Endothelial cell (in vitro differentiated cells): ENCODE measurements around the gene UTP14A. TPM values are rescaled to one million over a fixed set of nuclear protein-coding genes. Genes with fewer than 3 reads are reported as not detected.

Experiments used
- DNase-seq: peaks from one replicate; pipeline ENCODE4 v3.0.0; 2021; ENCODE audit warnings: low spot score
- H3K27ac Mint-ChIP-seq: one replicate; pipeline ENCODE4 v1.8.0; 2021; ENCODE audit warnings: mixed read lengths, inconsistent platforms; ENCODE audit not compliant: unreplicated experiment
- H3K27me3 Mint-ChIP-seq: one replicate; pipeline ENCODE4 v1.8.0; 2021; ENCODE audit warnings: mild to moderate bottlenecking, moderate library complexity, mixed read lengths, inconsistent platforms; ENCODE audit not compliant: unreplicated experiment
- H3K36me3 Mint-ChIP-seq: one replicate; pipeline ENCODE4 v1.8.0; 2021; ENCODE audit warnings: mild to moderate bottlenecking, low read depth, mixed read lengths, inconsistent platforms; ENCODE audit not compliant: unreplicated experiment
- H3K4me1 Mint-ChIP-seq: one replicate; pipeline ENCODE4 v1.8.0; 2021; ENCODE audit warnings: mild to moderate bottlenecking, mixed read lengths, inconsistent platforms; ENCODE audit not compliant: unreplicated experiment
- H3K4me3 Mint-ChIP-seq: one replicate; pipeline ENCODE4 v1.8.0; 2021; ENCODE audit warnings: mild to moderate bottlenecking, mixed read lengths, inconsistent platforms; ENCODE audit not compliant: unreplicated experiment
- H3K9me3 Mint-ChIP-seq: one replicate; pipeline ENCODE4 v1.8.0; 2021; ENCODE audit warnings: mixed read lengths, inconsistent platforms; ENCODE audit not compliant: unreplicated experiment
- CTCF ChIP-seq: fragments of 200-600 bp; sonication (generic); IDR thresholded peaks from one replicate; pipeline ENCODE4 v1.5.0; 2021; ENCODE audit warnings: antibody characterized with exemption; ENCODE audit not compliant: unreplicated experiment
- total RNA-seq: library from RNA; stranded (reverse); fragmentation: NEBNext Ultra II Directional; extraction: Animal tissue kit (Norgen Biotek cat#: 25700); gene quantifications from one replicate; pipeline ENCODE4 v1.2.1, GENCODE V29; 2021; ENCODE audit not compliant: unreplicated experiment

Gene UTP14A
- total RNA-seq, 1 donor from 2014 or later: 22.1 TPM

DNA sequence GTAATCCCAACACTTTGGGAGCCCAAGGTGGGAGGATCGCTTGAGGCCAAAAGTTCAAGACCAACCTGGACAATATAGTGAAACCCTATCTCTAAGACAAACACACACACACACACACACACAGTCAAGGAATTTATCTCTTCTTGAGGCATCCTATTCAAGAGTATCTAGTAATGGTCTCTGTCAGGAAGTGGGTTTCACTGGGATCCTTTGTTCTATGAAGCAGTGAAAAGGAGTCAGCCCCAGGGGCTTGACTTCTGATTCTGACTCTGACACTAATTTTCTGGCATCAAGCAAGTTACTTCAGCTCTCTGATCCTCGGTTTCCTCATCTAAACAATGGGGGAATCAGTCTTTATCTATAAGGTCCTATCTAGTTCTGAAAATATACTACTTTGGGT, 34.8 kb downstream of the UTP14A start:
- Mint-ChIP-seq H3K36me3 (no peaks in the 10 kb centered on the region), H3K4me3 (no peak overlapping the region), H3K27me3 (no peaks in the 10 kb centered on the region), H3K9me3 (no peaks in the 10 kb centered on the region), H3K4me1 (peaks cover 4% of the 10 kb centered on the region), H3K27ac (no peak overlapping the region)
- TF ChIP-seq CTCF: no peak
- DNase-seq: no peak

DNA sequence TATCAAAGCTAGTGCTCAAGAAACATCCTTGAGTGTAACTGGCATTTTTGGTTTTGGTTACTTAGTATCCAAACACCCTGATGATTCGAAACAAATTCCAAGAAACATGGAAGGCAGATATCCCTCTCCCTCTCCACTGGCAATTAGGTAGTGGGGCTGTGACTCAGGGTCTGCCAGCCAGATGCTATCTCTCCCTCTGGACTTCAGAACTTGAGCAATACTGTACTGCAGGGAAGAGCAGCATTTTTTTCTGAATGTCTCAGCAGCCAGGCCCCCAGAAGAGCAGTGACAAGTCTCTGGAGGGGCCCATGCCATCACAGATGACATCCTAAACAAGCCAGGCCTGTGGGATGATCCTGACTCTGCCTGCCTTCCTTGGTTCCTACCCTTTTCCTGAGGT, 39.2 kb downstream of the UTP14A start:
- TF ChIP-seq CTCF: no peak
- no peak for DNase-seq
- Mint-ChIP-seq H3K9me3 (no peaks in the 10 kb centered on the region), H3K27ac (no peak overlapping the region), H3K4me1 (peaks cover 4% of the 10 kb centered on the region), H3K36me3 (no peaks in the 10 kb centered on the region), H3K27me3 (no peaks in the 10 kb centered on the region), H3K4me3 (no peak overlapping the region)

DNA sequence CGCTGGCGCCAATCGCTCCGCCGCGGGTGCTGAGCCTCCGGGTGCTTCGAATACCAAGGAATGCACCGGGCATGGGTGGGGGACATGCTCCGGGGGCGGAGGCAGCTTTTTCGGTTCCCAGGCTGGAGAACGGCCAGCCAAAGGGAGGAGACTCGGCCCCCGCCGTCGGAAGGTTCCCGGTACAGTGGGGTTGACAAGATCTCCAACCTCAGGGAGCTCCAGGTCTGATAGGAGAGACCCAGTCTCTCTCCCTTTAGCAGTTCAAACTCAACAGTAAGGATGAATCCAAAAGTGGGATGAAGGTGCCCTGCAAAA, 47.3 kb downstream of the UTP14A start:
- Mint-ChIP-seq H3K9me3 (no peaks in the 10 kb centered on the region), H3K36me3 (no peaks in the 10 kb centered on the region), H3K27ac (no peak overlapping the region), H3K4me3 (no peak overlapping the region), H3K4me1 (peaks cover 13% of the 10 kb centered on the region), H3K27me3 (peaks cover 8% of the 10 kb centered on the region)
- DNase-seq: no peak
- TF ChIP-seq CTCF: no peak

DNA sequence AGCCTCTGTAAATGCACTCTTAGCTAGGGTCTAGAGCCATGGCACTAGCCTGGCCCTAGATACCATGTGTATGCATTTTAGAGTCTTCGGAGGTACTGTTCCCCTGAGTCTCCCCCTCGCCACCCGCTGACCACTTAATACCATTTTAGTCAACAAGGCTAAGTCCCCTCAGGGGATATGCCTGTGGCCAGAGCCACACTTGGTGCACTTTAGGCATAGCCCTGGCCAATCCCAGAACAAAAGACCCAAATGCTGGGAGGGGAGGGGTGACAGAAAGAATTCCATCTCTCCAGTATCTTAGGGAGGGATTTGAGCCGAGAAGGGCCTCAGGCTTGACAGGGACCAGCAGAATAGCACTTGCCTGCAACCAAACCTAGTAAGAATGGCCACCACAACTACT, 47.9 kb downstream of the UTP14A start:
- Mint-ChIP-seq H3K9me3 (no peaks in the 10 kb centered on the region), H3K4me1 (peaks cover 16% of the 10 kb centered on the region), H3K27ac (no peak overlapping the region), H3K36me3 (no peaks in the 10 kb centered on the region), H3K4me3 (no peak overlapping the region), H3K27me3 (peaks cover 8% of the 10 kb centered on the region)
- DNase-seq: no peak
- TF ChIP-seq CTCF: no peak

DNA sequence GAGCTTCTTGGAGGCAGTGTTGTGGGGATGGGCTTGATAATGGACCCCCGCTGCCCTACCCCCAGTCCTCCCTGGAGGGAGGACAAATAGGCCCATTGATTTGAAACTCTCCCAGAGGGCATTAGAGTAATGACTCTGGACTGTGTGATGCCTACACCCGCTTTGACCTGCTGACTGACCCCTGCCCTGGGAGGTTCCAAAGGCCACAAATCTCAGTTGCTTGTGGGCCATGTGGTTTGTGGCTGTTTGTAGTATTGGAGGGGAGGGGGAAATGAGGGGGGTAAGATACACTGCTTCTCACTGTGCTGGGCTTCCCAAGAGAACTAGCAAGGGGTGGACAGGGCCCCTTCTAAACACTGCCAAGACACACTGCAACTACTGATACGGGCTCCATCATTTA, 48.8 kb downstream of the UTP14A start:
- no peak overlapping the region for H3K4me3 Mint-ChIP-seq
- H3K9me3 Mint-ChIP-seq: no peaks in the 10 kb centered on the region
- no peak for TF ChIP-seq CTCF
- no peaks in the 10 kb centered on the region for H3K36me3 Mint-ChIP-seq
- no peak for DNase-seq
- peaks cover 18% of the 10 kb centered on the region for H3K4me1 Mint-ChIP-seq
- H3K27ac Mint-ChIP-seq: no peak overlapping the region
- H3K27me3 Mint-ChIP-seq: peaks cover 8% of the 10 kb centered on the region
